Subcutaneous abdominal adipose tissue (tissue), 5 donors: ENCODE measurements around the gene ACTR3C.

Source experiments
- H3K27ac ChIP-seq: one replicate; pipeline ENCODE4 v1.7.0; 2013; ENCODE audit warnings: low read depth, mild to moderate bottlenecking, inconsistent platforms, low read length, moderate library complexity
- H3K27me3 ChIP-seq, 5 donors: one replicate each; pipeline ENCODE4 v1.7.0; 2013; ENCODE audit warnings: low read length in 5 of 5, inconsistent platforms in 1 of 5; ENCODE audit not compliant: control insufficient read depth in 5 of 5, insufficient read depth in 4 of 5
- H3K36me3 ChIP-seq, 5 donors: one replicate each; pipeline ENCODE4 v1.7.0; 2013; ENCODE audit warnings: low read length in 5 of 5; ENCODE audit not compliant: control insufficient read depth in 5 of 5, insufficient read depth in 5 of 5
- H3K4me1 ChIP-seq, 5 donors: one replicate each; pipeline ENCODE4 v1.7.0; 2013; ENCODE audit warnings: low read length in 5 of 5, mild to moderate bottlenecking in 3 of 5, moderate library complexity in 1 of 5; ENCODE audit not compliant: control insufficient read depth in 5 of 5, insufficient read depth in 5 of 5
- H3K4me3 ChIP-seq, 5 donors: one replicate each; pipeline ENCODE4 v1.7.0; 2013; ENCODE audit warnings: low read length in 5 of 5, low read depth in 1 of 5
- H3K9ac ChIP-seq, 5 donors: one replicate each; pipeline ENCODE4 v1.7.0; 2013; ENCODE audit warnings: low read length in 5 of 5, mild to moderate bottlenecking in 4 of 5, moderate library complexity in 3 of 5
- H3K9me3 ChIP-seq, 5 donors: one replicate each; pipeline ENCODE4 v1.7.0; 2013; ENCODE audit warnings: low read length in 5 of 5; ENCODE audit not compliant: control insufficient read depth in 5 of 5
- donor health status: healthy.
- donor health status: healthy.
- donor health status: healthy.
- donor health status: healthy.
- donor health status: healthy.

The ACTR3C gene

GRCh38 chr7:150322833-150323681, at the start of gene ACTR3C, which contains the start of gene LRRC61:
Gene ACTR3C (minus strand): TSS chr7:150323545. CDS start chr7:150295296, 28,249 bp downstream.
Gene LRRC61 (plus strand): TSS chr7:150323355. CDS start chr7:150336862, 13,507 bp downstream.
- Histone ChIP-seq H3K9me3 (no peaks in the 10 kb centered on the region), H3K4me3 (peak within 1 kb of the TSS; percentile 49 to 78 (median 70)), H3K27ac (peak within 1 kb of the TSS; percentile 65), H3K27me3 (peaks cover 0 to 8% (median 0%) of the 10 kb centered on the region in 5 donors), H3K36me3 (no peaks in the 10 kb centered on the region), H3K9ac (peak within 1 kb of the TSS in 4 of 5 donors; percentile 53 to 73 (median 60)), H3K4me1 (peaks cover 0 to 41% (median 33%) of the 10 kb centered on the region in 5 donors)

- Histone ChIP-seq H3K36me3 (peaks cover 0 to 44% (median 37%) of the 10 kb centered on the region in 5 donors), H3K9me3 (no peaks in the 10 kb centered on the region), H3K4me1 (peaks cover 11 to 53% (median 44%) of the 10 kb centered on the region in 5 donors), H3K27ac (no peak overlapping the region), H3K4me3 (no peak overlapping the region), H3K27me3 (no peaks in the 10 kb centered on the region), H3K9ac (peak overlapping the region in 2 of 5 donors; percentile 2 to 38)
These were observed 49.1 kb upstream of the ACTR3C start for GRCh38 chr7:150372271-150373048.

- no peak overlapping the region for H3K4me3 ChIP-seq
- H3K36me3 ChIP-seq: peaks cover 0 to 44% (median 37%) of the 10 kb centered on the region in 5 donors
- no peaks in the 10 kb centered on the region for H3K27me3 ChIP-seq
- no peak overlapping the region for H3K9ac ChIP-seq
- no peaks in the 10 kb centered on the region for H3K9me3 ChIP-seq
- peaks cover 11 to 54% (median 44%) of the 10 kb centered on the region in 5 donors for H3K4me1 ChIP-seq
- H3K27ac ChIP-seq: no peak overlapping the region
These were observed 48.6 kb upstream of the ACTR3C start for GRCh38 chr7:150371996-150372270.

GRCh38 chr7:150371131-150371995, 48.0 kb upstream of the ACTR3C start:
- Histone ChIP-seq H3K9ac (peak overlapping the region in 1 of 5 donors; percentile 29), H3K4me1 (peaks cover 11 to 54% (median 41%) of the 10 kb centered on the region in 5 donors), H3K9me3 (no peaks in the 10 kb centered on the region), H3K4me3 (no peak overlapping the region), H3K27me3 (no peaks in the 10 kb centered on the region), H3K36me3 (peaks cover 0 to 44% (median 37%) of the 10 kb centered on the region in 5 donors), H3K27ac (peak overlapping the region; percentile 94)

GRCh38 chr7:150370612-150371071, 47.3 kb upstream of the ACTR3C start:
- Histone ChIP-seq H3K27me3 (no peaks in the 10 kb centered on the region), H3K27ac (peak overlapping the region; percentile 94), H3K9me3 (no peaks in the 10 kb centered on the region), H3K4me1 (peaks cover 11 to 54% (median 41%) of the 10 kb centered on the region in 5 donors), H3K4me3 (peak overlapping the region in 2 of 5 donors; percentile 69 to 84), H3K9ac (peak overlapping the region in 3 of 5 donors; percentile 29 to 94 (median 92)), H3K36me3 (peaks cover 0 to 44% (median 37%) of the 10 kb centered on the region in 5 donors)

- Histone ChIP-seq H3K27me3 (no peaks in the 10 kb centered on the region), H3K36me3 (peaks cover 0 to 44% (median 37%) of the 10 kb centered on the region in 5 donors), H3K9ac (peak overlapping the region; percentile 79 to 94 (median 91)), H3K4me3 (peak overlapping the region; percentile 69 to 90 (median 84)), H3K9me3 (no peaks in the 10 kb centered on the region), H3K27ac (peak overlapping the region; percentile 94), H3K4me1 (peaks cover 11 to 54% (median 41%) of the 10 kb centered on the region in 5 donors)
These were observed 46.6 kb upstream of the ACTR3C start for GRCh38 chr7:150369748-150370501.

- H3K9ac ChIP-seq: peak overlapping the region; percentile 79 to 94 (median 91)
- peaks cover 0 to 39% (median 34%) of the 10 kb centered on the region in 5 donors for H3K36me3 ChIP-seq
- peak overlapping the region; percentile 94 for H3K27ac ChIP-seq
- H3K4me1 ChIP-seq: peaks cover 11 to 56% (median 45%) of the 10 kb centered on the region in 5 donors
- H3K27me3 ChIP-seq: no peaks in the 10 kb centered on the region
- H3K4me3 ChIP-seq: peak overlapping the region; percentile 69 to 90 (median 84)
- no peaks in the 10 kb centered on the region for H3K9me3 ChIP-seq
These were observed 45.8 kb upstream of the ACTR3C start for GRCh38 chr7:150368884-150369747.

GRCh38 chr7:150368096-150368883, 44.9 kb upstream of the ACTR3C start, which contains the start of gene REPIN1:
Gene REPIN1 (plus strand): TSS chr7:150368822. CDS start chr7:150369712, 890 bp downstream.
- Histone ChIP-seq H3K36me3 (peaks cover 0 to 31% (median 26%) of the 10 kb centered on the region in 5 donors), H3K4me1 (peaks cover 11 to 56% (median 51%) of the 10 kb centered on the region in 5 donors), H3K4me3 (peak within 1 kb of the TSS; percentile 69 to 90 (median 84)), H3K9me3 (no peaks in the 10 kb centered on the region), H3K27ac (peak within 1 kb of the TSS; percentile 94), H3K9ac (peak within 1 kb of the TSS; percentile 79 to 94 (median 91)), H3K27me3 (no peaks in the 10 kb centered on the region)
